ENCODE data around the gene TMX2. TPM values are rescaled to one million over a fixed set of nuclear protein-coding genes. Genes with fewer than 3 reads are reported as not detected.

TMX2 gene
- polyA plus RNA-seq, 1 experiment, result 91.7 TPM

DNA sequence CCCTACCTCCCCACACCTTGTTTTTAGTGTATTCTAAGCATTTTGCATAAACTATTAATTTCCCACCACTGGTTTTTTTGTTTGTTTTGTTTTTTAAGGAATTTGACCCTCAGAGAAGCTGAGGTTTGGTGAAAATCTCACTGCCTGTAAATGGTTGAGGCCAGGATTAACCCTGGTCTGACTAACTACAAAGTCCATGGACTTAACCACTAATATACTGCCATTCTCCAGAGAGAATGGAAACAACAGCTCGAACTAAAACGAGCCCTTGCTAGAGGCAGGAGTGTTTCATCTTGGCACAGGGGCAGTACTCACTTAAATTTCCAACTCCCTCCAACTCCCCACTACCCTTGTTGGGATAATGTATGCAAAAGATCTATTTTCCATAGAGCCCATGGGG is 52.2 kb downstream of the TMX2 start:
- POLR2A ChIA-PET, result interaction anchor here (0.6 to 2.6 kb wide), 5 partner anchors 11 to 86 kb away, joined by 3 to 12 read pairs (median 6); partner anchors contain the start of gene SELENOH
- H3K27ac ChIP-seq (ENCODE audit: low read depth, low read length), result no peak overlapping the region
- no peak for DNase-seq (ENCODE audit: low read depth, low spot score)
- H3K9me3 ChIP-seq (ENCODE audit: control insufficient read depth, insufficient read depth, low read length), result no peaks in the 10 kb centered on the region
- H3K4me3 ChIP-seq (ENCODE audit: low read depth, low read length), result peak overlapping the region; percentile 89
- CTCF ChIA-PET, result interaction anchor here (0.5 to 9.9 kb wide), 9 partner anchors 10 to 521 kb away, joined by 3 to 157 read pairs (median 6); partner anchors contain the start of gene BTBD18
- H3K27me3 ChIP-seq (ENCODE audit: control insufficient read depth, insufficient read depth, low read length), result no peaks in the 10 kb centered on the region
- TF ChIP-seq, protein P1, sequence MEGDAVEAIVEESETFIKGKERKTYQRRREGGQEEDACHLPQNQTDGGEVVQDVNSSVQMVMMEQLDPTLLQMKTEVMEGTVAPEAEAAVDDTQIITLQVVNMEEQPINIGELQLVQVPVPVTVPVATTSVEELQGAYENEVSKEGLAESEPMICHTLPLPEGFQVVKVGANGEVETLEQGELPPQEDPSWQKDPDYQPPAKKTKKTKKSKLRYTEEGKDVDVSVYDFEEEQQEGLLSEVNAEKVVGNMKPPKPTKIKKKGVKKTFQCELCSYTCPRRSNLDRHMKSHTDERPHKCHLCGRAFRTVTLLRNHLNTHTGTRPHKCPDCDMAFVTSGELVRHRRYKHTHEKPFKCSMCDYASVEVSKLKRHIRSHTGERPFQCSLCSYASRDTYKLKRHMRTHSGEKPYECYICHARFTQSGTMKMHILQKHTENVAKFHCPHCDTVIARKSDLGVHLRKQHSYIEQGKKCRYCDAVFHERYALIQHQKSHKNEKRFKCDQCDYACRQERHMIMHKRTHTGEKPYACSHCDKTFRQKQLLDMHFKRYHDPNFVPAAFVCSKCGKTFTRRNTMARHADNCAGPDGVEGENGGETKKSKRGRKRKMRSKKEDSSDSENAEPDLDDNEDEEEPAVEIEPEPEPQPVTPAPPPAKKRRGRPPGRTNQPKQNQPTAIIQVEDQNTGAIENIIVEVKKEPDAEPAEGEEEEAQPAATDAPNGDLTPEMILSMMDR (IDR thresholded peaks at IDR 0.05; ENCODE audit: low read depth, low read length), result no peak

DNA sequence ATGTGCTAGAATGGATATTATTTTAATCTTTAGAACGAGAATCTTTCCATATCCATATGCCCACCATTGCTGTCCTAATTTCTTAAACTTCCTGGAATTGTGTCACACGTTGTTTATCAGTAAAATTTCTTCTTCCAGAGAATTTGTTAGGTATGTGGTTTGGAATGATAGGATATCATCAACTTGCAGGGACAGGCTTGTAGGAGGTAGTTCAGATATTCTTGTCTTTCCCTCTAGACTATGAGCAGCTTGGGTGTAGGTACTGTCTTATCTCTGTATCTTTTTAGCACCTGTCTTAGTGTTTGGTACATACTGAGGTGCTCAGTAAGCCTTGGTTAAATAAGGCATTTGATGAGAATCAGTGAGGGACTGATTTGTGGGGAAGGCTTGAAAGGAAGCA is 52.6 kb downstream of the TMX2 start:
- no peaks in the 10 kb centered on the region for H3K9me3 ChIP-seq (ENCODE audit: control insufficient read depth, insufficient read depth, low read length)

DNA sequence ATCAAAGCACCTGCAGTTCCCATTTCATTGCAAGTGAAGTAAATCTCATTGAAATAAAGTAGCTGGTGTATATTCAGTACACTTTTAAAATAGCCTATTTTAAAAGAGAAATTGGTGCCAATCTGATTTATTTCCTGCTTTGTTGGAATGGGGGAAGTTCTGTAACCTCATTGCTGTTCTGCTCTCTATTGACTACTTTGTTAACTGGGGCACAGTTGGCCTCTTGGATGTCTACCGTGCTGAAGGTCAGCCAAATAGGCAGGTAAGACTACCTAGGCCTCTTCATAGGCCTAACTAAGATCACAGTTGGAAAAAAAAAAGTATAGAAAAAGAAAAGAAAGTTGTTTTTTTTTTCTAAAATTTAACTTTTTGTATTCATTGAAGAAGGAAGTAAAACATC is 58.4 kb downstream of the TMX2 start:
- Histone ChIP-seq H3K27ac (ENCODE audit: low read depth, low read length) (no peak overlapping the region), H3K4me3 (ENCODE audit: low read depth, low read length) (no peak overlapping the region), H3K27me3 (ENCODE audit: control insufficient read depth, insufficient read depth, low read length) (no peaks in the 10 kb centered on the region), H3K9me3 (ENCODE audit: control insufficient read depth, insufficient read depth, low read length) (no peaks in the 10 kb centered on the region)
- TF ChIP-seq, protein P1 (IDR thresholded peaks at IDR 0.05; ENCODE audit: low read depth, low read length), result no peak
- DNase-seq (ENCODE audit: low read depth, low spot score), result no peak
- POLR2A ChIA-PET, result interaction anchor here (0.7 kb wide), 1 partner anchor 61 kb away, joined by 3 read pairs; no protein-coding TSS in a partner anchor
- CTCF ChIA-PET, result interaction anchor here (1.1 to 4.2 kb wide), 3 partner anchors 9 to 30 kb away, joined by 4 to 30 read pairs (median 4); partner anchors contain the start of gene BTBD18

More for the DNA sequence above, 52.6 kb downstream of the TMX2 start:
- Histone ChIP-seq H3K27me3 (ENCODE audit: control insufficient read depth, insufficient read depth, low read length) (no peaks in the 10 kb centered on the region), H3K27ac (ENCODE audit: low read depth, low read length) (no peak overlapping the region), H3K4me3 (ENCODE audit: low read depth, low read length) (peak overlapping the region; percentile 89)
- CTCF ChIA-PET, result interaction anchor here (0.5 to 9.9 kb wide), 8 partner anchors 10 to 759 kb away, joined by 3 to 157 read pairs (median 5); partner anchors contain the start of gene BTBD18
- DNase-seq (ENCODE audit: low read depth, low spot score), result no peak
- TF ChIP-seq, protein P1 (IDR thresholded peaks at IDR 0.05; ENCODE audit: low read depth, low read length), result no peak
- POLR2A ChIA-PET, result interaction anchor here (0.6 to 2.6 kb wide), 5 partner anchors 11 to 86 kb away, joined by 3 to 12 read pairs (median 6); partner anchors contain the start of gene SELENOH

DNA sequence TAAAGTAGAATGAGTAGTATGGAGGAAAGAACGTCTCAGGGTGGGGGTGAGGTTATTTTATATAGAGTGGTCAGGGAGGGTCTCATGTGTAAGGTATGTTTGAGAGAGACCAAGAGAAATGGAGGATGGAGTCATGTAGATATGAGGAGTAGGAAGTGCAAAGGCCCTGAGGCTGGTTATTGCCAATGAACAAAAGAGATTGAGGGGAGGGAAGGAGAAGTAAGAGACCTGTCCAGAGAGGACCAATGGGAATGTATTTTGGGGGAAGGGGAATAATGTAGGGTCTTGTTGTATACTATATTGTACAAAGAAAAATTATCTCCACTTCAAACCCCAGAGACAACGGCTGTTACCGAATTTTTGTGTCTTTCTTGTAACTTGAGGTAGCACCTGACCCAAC is 59.0 kb downstream of the TMX2 start:
- Histone ChIP-seq H3K27ac (ENCODE audit: low read depth, low read length) (no peak overlapping the region), H3K4me3 (ENCODE audit: low read depth, low read length) (no peak overlapping the region), H3K9me3 (ENCODE audit: control insufficient read depth, insufficient read depth, low read length) (no peaks in the 10 kb centered on the region), H3K27me3 (ENCODE audit: control insufficient read depth, insufficient read depth, low read length) (no peaks in the 10 kb centered on the region)
- CTCF ChIA-PET, result interaction anchor here (1.2 to 4.2 kb wide), 2 partner anchors 20 to 29 kb away, joined by 4 to 30 read pairs; partner anchors contain the start of gene BTBD18
- TF ChIP-seq, protein P1 (IDR thresholded peaks at IDR 0.05; ENCODE audit: low read depth, low read length), result no peak
- no peak for DNase-seq (ENCODE audit: low read depth, low spot score)
- POLR2A ChIA-PET, result interaction anchor here (0.7 kb wide), 3 partner anchors 57 to 579 kb away, joined by 3 to 4 read pairs (median 3); no protein-coding TSS in a partner anchor

DNA sequence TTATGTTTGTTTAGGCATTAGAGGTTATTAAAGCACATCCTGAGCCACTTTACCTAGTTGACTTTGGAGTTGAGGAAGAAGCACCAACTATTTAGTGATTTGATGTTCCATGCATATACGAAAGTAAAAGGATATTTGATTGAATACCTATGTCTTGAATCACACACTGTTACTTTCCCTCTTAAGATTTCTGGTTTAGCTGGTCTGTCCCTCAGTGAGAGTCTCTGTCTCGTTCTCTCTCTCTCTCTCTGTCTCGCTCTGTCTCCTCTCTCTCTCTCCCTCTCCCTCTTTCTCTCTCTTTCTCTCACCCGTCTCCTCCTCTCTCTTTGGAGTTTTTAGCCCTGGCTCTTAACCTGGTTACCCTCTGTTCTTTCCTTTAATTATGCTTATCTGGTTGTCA is 60.2 kb downstream of the TMX2 start:
- Histone ChIP-seq H3K9me3 (ENCODE audit: control insufficient read depth, insufficient read depth, low read length) (no peaks in the 10 kb centered on the region), H3K27ac (ENCODE audit: low read depth, low read length) (no peak overlapping the region), H3K27me3 (ENCODE audit: control insufficient read depth, insufficient read depth, low read length) (no peaks in the 10 kb centered on the region), H3K4me3 (ENCODE audit: low read depth, low read length) (no peak overlapping the region)
- TF ChIP-seq, protein P1 (IDR thresholded peaks at IDR 0.05; ENCODE audit: low read depth, low read length), result no peak
- ChIA-PET POLR2A (no interaction called here), CTCF (interaction anchor here (4.2 kb wide), 1 partner anchor 28 kb away, joined by 30 read pairs; no protein-coding TSS in a partner anchor)
- no peak for DNase-seq (ENCODE audit: low read depth, low spot score)

All from AG04450 (cell line).